Subcutaneous adipose tissue (tissue), 4 donors: ENCODE data around the gene NRDE2. TPM values are rescaled to one million over a fixed set of nuclear protein-coding genes. Genes with fewer than 3 reads are reported as not detected.

Experiments used
- total RNA-seq, 4 donors: library from RNA; depleted of rRNA; stranded (reverse); fragments of >200 nt; gene quantifications; one replicate each; pipeline ENCODE4 v1.1.0, GENCODE V29; 2016
- TF ChIP-seq, protein P1 (sequence below): fragments of 450-650 bp; IDR thresholded peaks from one replicate; pipeline ENCODE4 v1.5.1; 2016; ENCODE audit warnings: low read depth, mild to moderate bottlenecking, control low read depth, antibody characterized with exemption, moderate library complexity

Gene NRDE2
- total RNA-seq, 4 donors from 2014 or later: 4.7 to 23.7 (median 12.4) TPM

DNA sequence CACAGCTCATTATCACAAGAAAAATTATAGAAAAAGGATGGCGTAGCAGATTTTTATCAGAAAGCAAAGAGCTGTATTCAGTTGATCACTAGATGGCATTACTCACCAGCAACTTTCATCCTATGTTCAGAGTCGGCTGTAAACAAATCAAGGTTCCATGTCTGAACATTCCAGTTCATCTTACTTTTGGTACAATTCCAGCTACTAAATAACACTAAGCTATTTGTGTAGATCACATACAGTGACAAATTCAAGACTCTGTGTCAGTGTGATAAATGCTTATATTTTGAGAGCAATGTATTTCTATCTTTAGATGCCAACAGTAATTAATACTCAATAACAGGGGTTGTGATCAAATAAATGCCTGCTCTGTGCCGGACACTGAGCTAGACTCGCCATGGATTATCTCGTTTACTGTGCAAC lies 30.1 kb downstream of the NRDE2 start:
- TF ChIP-seq, protein P1, sequence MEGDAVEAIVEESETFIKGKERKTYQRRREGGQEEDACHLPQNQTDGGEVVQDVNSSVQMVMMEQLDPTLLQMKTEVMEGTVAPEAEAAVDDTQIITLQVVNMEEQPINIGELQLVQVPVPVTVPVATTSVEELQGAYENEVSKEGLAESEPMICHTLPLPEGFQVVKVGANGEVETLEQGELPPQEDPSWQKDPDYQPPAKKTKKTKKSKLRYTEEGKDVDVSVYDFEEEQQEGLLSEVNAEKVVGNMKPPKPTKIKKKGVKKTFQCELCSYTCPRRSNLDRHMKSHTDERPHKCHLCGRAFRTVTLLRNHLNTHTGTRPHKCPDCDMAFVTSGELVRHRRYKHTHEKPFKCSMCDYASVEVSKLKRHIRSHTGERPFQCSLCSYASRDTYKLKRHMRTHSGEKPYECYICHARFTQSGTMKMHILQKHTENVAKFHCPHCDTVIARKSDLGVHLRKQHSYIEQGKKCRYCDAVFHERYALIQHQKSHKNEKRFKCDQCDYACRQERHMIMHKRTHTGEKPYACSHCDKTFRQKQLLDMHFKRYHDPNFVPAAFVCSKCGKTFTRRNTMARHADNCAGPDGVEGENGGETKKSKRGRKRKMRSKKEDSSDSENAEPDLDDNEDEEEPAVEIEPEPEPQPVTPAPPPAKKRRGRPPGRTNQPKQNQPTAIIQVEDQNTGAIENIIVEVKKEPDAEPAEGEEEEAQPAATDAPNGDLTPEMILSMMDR: no peak

DNA sequence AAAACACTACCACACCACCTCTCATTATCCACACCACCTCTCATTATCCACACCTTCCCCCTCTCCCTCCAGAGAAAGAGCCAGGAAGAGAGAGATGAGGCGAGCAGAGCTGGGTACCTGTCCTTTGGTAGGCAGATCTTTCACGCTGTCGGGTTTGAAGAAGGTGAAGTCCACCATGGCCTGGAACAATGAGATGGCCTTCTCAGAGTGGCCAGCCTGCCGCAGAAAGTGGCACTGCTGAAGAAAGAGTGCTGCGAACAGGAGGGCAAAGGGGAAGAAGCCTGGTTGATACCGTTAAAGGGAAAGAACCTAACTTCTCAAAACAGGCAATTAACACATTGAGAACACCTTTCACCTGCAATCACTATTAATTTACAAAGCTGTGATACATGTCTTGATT lies 30.6 kb downstream of the NRDE2 start:
- TF ChIP-seq, protein P1: no peak

- TF ChIP-seq, protein P1: no peak
Measured at GRCh38 chr14:90300611-90301047, 31.1 kb downstream of the NRDE2 start.

GRCh38 chr14:90299408-90299807 lies 32.3 kb downstream of the NRDE2 start:
- TF ChIP-seq, protein P1: no peak

- TF ChIP-seq, protein P1: no peak
Measured at GRCh38 chr14:90297876-90298629, 33.7 kb downstream of the NRDE2 start.

DNA sequence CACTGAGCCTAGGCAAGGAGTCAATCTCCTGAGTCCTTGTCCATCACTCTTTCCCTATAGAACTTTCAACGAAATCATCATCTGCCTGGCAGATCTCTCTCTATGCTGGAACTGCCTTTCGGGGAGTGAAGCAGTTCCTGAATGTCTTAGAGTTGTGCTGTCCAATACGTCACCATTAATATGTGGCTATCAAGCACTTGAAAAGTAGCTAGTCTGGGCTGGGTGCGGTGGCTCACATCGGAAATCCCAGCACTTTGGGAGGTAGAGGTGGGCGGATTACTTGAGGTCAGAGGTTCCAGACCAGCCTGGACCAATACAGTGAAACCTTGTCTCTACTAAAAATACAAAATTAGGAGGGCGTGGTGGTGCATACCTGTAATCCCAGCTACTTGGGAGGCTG lies 35.1 kb downstream of the NRDE2 start:
- TF ChIP-seq, protein P1: no peak

DNA sequence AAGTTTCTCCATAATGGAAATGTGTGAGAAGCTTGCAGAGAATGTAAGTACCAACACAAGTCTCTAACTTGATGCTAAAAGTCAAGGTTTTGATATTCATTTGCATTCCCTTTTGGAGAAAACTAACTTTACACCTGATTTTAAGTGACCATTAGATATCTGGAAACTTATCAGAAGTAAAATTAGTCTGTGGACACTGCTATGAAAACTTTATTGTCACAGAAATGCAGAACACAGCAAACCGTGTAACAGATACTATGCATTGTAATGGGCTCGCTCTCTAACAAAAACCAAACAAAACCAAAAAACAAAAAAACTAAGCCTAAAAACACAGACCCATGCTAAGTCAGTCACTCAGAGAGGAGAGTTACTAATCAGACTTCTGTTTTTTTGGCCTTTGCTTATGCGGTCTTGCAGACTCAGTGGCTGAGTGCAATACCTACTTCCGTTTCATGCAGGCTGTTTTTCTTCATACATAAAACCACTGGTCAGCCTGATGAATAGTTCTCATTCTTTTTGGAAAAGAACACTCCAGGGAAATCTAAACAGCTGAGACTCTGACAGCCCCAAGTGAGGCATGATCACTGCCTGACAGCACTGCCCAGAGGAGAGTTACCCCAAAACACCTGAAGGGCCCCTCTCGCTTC lies 35.7 kb downstream of the NRDE2 start:
- TF ChIP-seq, protein P1: no peak
